GM19035 (cell line): ENCODE results near the gene PSENEN.
"Not testable (repeated sequence)": the region's sequence is repeated elsewhere in the genome, so short reads cannot be mapped to it uniquely, and the experiment has no call there.

ENCODE experiments used
- ATAC-seq: cut with Tn5 transposase; IDR thresholded peaks from one replicate; pipeline ENCODE4 v1.9.1; 2021; ENCODE audit not compliant: unreplicated experiment

Gene PSENEN

GRCh38 chr19:35787227-35787799, 41.9 kb downstream of the PSENEN start:
- no peak for ATAC-seq

- ATAC-seq, result no peak
Observed at GRCh38 chr19:35788205-35788960, 42.9 kb downstream of the PSENEN start.

GRCh38 chr19:35789195-35789977, 43.9 kb downstream of the PSENEN start:
- no peak for ATAC-seq

- no peak for ATAC-seq
Observed at GRCh38 chr19:35789978-35790944, 44.8 kb downstream of the PSENEN start.

GRCh38 chr19:35790981-35791813, 45.7 kb downstream of the PSENEN start:
- no peak for ATAC-seq

- no peak for ATAC-seq
Observed at GRCh38 chr19:35791814-35792279, 46.4 kb downstream of the PSENEN start.

GRCh38 chr19:35792312-35792711, 46.9 kb downstream of the PSENEN start:
- no peak for ATAC-seq

- ATAC-seq, result no peak
Observed at GRCh38 chr19:35792888-35793287, 47.4 kb downstream of the PSENEN start.

GRCh38 chr19:35793381-35794165, 48.1 kb downstream of the PSENEN start:
- ATAC-seq, result no peak

GRCh38 chr19:35795564-35795963, 50.1 kb downstream of the PSENEN start:
- ATAC-seq, result not testable (repeated sequence)
